GM13976 (cell line): ENCODE results near the gene PCDH17.

ENCODE experiments used
- DNase-seq: peaks from one replicate; pipeline ENCODE4 v3.0.0; 2012; ENCODE audit warnings: low spot score
- in situ Hi-C: fragments of 300-500 bp; cut with MboI; formaldehyde crosslinking; loops from one replicate; pipeline ENCODE4 v1.12.0; 2022; ENCODE audit warnings: low sequenced_read_pairs, mixed read lengths, inconsistent platforms; ENCODE audit not compliant: unreplicated experiment
- TF ChIP-seq, protein P1 (sequence below): IDR thresholded peaks from 2 replicates; pipeline ENCODE4 v1.5.1; 2012; ENCODE audit warnings: borderline replicate concordance, mild to moderate bottlenecking; ENCODE audit not compliant: insufficient read depth; ENCODE audit errors: extremely low read depth, missing control alignments, control extremely low read depth

The PCDH17 gene

DNA sequence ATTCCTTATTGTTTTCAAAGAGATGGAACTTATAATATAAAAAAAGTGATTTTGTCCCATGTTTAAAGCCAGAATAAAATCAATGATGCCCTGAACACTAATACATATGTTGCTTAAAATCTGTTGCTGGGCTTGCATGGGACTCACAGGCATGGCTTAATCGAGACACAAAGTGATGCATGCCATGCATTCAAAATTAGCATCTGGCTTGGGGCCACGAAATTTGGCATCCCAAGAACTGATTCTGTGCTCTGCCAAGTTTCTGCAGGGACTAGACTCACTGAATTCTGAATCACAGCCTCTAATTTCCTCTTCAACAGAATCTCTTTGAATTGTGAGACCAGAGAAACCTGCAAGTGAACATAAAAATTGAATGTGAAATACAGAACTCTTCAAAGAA lies 109.2 kb downstream of the PCDH17 start:
- TF ChIP-seq, protein P1, sequence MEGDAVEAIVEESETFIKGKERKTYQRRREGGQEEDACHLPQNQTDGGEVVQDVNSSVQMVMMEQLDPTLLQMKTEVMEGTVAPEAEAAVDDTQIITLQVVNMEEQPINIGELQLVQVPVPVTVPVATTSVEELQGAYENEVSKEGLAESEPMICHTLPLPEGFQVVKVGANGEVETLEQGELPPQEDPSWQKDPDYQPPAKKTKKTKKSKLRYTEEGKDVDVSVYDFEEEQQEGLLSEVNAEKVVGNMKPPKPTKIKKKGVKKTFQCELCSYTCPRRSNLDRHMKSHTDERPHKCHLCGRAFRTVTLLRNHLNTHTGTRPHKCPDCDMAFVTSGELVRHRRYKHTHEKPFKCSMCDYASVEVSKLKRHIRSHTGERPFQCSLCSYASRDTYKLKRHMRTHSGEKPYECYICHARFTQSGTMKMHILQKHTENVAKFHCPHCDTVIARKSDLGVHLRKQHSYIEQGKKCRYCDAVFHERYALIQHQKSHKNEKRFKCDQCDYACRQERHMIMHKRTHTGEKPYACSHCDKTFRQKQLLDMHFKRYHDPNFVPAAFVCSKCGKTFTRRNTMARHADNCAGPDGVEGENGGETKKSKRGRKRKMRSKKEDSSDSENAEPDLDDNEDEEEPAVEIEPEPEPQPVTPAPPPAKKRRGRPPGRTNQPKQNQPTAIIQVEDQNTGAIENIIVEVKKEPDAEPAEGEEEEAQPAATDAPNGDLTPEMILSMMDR, result no peak
- DNase-seq, result no peak
- in situ Hi-C loops, result no loop called here

DNA sequence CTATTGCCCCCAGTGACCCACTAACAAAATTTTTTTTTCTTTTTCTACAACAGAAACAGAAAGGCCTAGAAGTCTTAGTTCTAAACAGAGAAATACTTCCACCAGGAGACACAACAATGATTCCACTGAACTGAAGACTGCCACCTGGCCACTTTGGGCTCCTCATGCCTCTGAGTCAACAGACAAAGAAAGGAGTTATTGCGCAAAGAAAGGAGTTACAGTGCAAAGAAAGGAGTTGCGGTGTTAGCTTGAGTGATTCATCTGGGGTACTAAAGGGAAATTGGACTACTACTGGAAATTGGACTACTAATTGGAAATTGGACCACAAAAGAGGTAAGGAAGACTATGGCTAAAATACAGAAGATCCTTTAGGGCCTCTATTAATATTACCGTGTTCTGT lies 116.6 kb downstream of the PCDH17 start:
- in situ Hi-C loops, result no loop called here
- TF ChIP-seq, protein P1, result no peak
- DNase-seq, result no peak

DNA sequence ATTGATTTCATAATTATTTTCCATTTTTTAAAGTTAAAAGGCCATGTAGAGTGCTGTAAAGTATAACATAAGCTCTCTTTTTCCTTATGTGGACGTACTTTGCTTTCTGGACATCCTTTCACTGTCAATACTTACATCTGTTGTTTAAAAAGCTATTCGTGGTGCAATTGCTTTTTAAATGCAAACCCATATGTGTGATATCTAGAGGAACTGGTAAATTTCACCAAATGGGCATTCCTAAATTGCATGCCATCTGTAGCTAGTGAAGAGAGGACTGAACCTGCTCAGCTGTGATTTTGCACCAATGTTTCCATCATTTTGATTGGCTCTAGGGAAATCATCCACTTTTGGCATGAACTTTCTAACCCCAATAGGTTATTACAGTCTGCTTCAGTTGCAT lies 129.4 kb downstream of the PCDH17 start:
- in situ Hi-C loops, result no loop called here
- TF ChIP-seq, protein P1, result no peak
- no peak for DNase-seq

DNA sequence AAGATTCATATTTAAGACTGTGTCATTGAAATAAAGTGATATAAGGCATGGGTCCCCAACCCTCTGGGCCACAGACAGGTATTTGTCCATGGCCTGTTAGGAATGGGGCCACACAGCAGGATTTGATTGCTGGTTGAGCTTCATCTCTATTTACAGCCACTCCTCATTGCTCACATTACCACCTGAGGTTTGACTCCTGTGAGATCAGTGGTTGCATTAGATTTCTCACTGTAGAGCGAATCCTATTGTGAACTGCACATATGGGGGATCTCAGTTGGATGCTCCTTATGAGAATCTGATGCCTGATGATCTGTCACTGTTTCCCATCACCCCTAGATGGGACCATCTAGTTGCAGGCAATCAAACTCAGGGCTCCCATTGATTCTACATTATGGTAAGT lies 132.1 kb downstream of the PCDH17 start:
- TF ChIP-seq, protein P1, result no peak
- DNase-seq, result no peak

More for the DNA sequence above, 132.1 kb downstream of the PCDH17 start:
- in situ Hi-C loops, result no loop called here
